Astrocyte (in vitro differentiated cells and primary cell): ENCODE measurements around the gene ABLIM2. TPM values are rescaled to one million over a fixed set of nuclear protein-coding genes. Genes with fewer than 3 reads are reported as not detected.

ENCODE experiments used
- DNase-seq: peaks from one replicate; pipeline ENCODE4 v3.0.0-alpha.2; 2010; ENCODE audit warnings: low read depth
- FAIRE-seq: peaks from 2 replicates; lab custom pipeline; 2011; peaks lifted over from hg19 to GRCh38; lab: Jason Lieb, UNC
- H2AFZ ChIP-seq: 2 replicates; pipeline ENCODE4 v1.6.0; 2012; ENCODE audit warnings: low read depth, low read length, inconsistent platforms
- H3K27ac ChIP-seq: 2 replicates; pipeline ENCODE4 v1.5.1; 2011; ENCODE audit warnings: low read depth, low read length, inconsistent platforms
- H3K27me3 ChIP-seq: 2 replicates; pipeline ENCODE4 v1.6.0; 2011; ENCODE audit warnings: low read length, inconsistent platforms; ENCODE audit not compliant: insufficient read depth
- H3K36me3 ChIP-seq: 2 replicates; pipeline ENCODE4 v1.5.1; 2011; ENCODE audit warnings: low read length, inconsistent platforms; ENCODE audit not compliant: insufficient read depth
- H3K4me1 ChIP-seq: 2 replicates; pipeline ENCODE4 v1.5.1; 2011; ENCODE audit warnings: low read length, inconsistent platforms; ENCODE audit not compliant: insufficient read depth
- H3K4me2 ChIP-seq: 2 replicates; pipeline ENCODE4 v1.6.0; 2012; ENCODE audit warnings: low read length, inconsistent platforms
- H3K4me3 ChIP-seq: 2 replicates; pipeline ENCODE4 v1.5.1; 2011; ENCODE audit warnings: low read depth, mild to moderate bottlenecking, low read length, inconsistent platforms; ENCODE audit not compliant: insufficient read depth
- H3K79me2 ChIP-seq: 2 replicates; pipeline ENCODE4 v1.6.0; 2012; ENCODE audit warnings: mild to moderate bottlenecking, low read length, inconsistent platforms; ENCODE audit not compliant: insufficient read depth
- H3K9ac ChIP-seq: 2 replicates; pipeline ENCODE4 v1.6.0; 2012; ENCODE audit warnings: mild to moderate bottlenecking, low read length, inconsistent platforms
- H3K9me3 ChIP-seq: 2 replicates; pipeline ENCODE4 v1.5.1; 2012; ENCODE audit warnings: low read depth, mild to moderate bottlenecking, low read length, inconsistent platforms; ENCODE audit not compliant: insufficient read depth
- H4K20me1 ChIP-seq: 2 replicates; pipeline ENCODE4 v1.6.0; 2012; ENCODE audit warnings: low read length, inconsistent platforms; ENCODE audit not compliant: insufficient read depth
- H3K27ac Mint-ChIP-seq: one replicate; pipeline ENCODE4 v1.8.0; 2021; ENCODE audit warnings: mild to moderate bottlenecking, mixed read lengths; ENCODE audit not compliant: unreplicated experiment
- H3K27me3 Mint-ChIP-seq: one replicate; pipeline ENCODE4 v1.8.0; 2021; ENCODE audit warnings: low read depth, mixed read lengths; ENCODE audit not compliant: unreplicated experiment
- H3K36me3 Mint-ChIP-seq: one replicate; pipeline ENCODE4 v1.8.0; 2021; ENCODE audit warnings: low read depth, mixed read lengths; ENCODE audit not compliant: unreplicated experiment
- H3K4me1 Mint-ChIP-seq: one replicate; pipeline ENCODE4 v1.8.0; 2021; ENCODE audit warnings: low read depth, mixed read lengths; ENCODE audit not compliant: unreplicated experiment
- H3K4me3 Mint-ChIP-seq: one replicate; pipeline ENCODE4 v1.8.0; 2021; ENCODE audit warnings: mild to moderate bottlenecking, moderate library complexity, mixed read lengths; ENCODE audit not compliant: unreplicated experiment
- H3K9me3 Mint-ChIP-seq: one replicate; pipeline ENCODE4 v1.8.0; 2021; ENCODE audit warnings: mild to moderate bottlenecking, mixed read lengths; ENCODE audit not compliant: unreplicated experiment
- CTCF ChIP-seq: IDR thresholded peaks from 2 replicates; pipeline ENCODE4 v1.5.1; 2011; ENCODE audit warnings: low read depth, mild to moderate bottlenecking, inconsistent platforms, low read length, moderate library complexity; ENCODE audit not compliant: insufficient read depth
- EZH2 ChIP-seq: IDR thresholded peaks from 2 replicates; pipeline ENCODE4 v1.6.1; 2012; ENCODE audit warnings: mild to moderate bottlenecking, low read length, inconsistent platforms; ENCODE audit not compliant: insufficient read depth
- total RNA-seq: library from RNA; stranded (reverse); gene quantifications from 2 replicates; pipeline ENCODE4 v1.2.1, GENCODE V29; 2021

ABLIM2 gene
- total RNA-seq, 1 donor from 2014 or later: 0.50 TPM

- TF ChIP-seq EZH2: no peak
- TF ChIP-seq CTCF: no peak
- H3K9me3 ChIP-seq: no peaks in the 10 kb centered on the region
- H3K27ac ChIP-seq: no peak overlapping the region
- no peaks in the 10 kb centered on the region for H3K27me3 ChIP-seq
- H3K36me3 Mint-ChIP-seq: peaks cover 5% of the 10 kb centered on the region
- H3K36me3 ChIP-seq: no peaks in the 10 kb centered on the region
- H4K20me1 ChIP-seq: peaks cover 26% of the 10 kb centered on the region
- H3K4me1 Mint-ChIP-seq: peaks cover 21% of the 10 kb centered on the region
- no peak overlapping the region for H3K4me2 ChIP-seq
- H3K4me3 ChIP-seq: no peak overlapping the region
- peaks cover 17% of the 10 kb centered on the region for H3K4me1 ChIP-seq
- H3K79me2 ChIP-seq: peaks cover 33% of the 10 kb centered on the region
- peak overlapping the region; percentile 74 for H3K4me3 Mint-ChIP-seq
- no peak overlapping the region for H3K9ac ChIP-seq
- H3K27ac Mint-ChIP-seq: no peak overlapping the region
- FAIRE-seq (no peak), DNase-seq (no peak)
- no peaks in the 10 kb centered on the region for H3K27me3 Mint-ChIP-seq
- H2AFZ ChIP-seq: no peak overlapping the region
- no peaks in the 10 kb centered on the region for H3K9me3 Mint-ChIP-seq
These were observed 217.3 kb downstream of the ABLIM2 start for GRCh38 chr4:7941111-7941964.

GRCh38 chr4:7939377-7940108 lies 219.1 kb downstream of the ABLIM2 start, which contains the start of gene AFAP1:
AFAP1 (minus strand) TSS chr4:7939861; CDS start chr4:7872078, 67,783 bp downstream.
- FAIRE-seq: no peak
- H3K4me3 ChIP-seq: peak within 1 kb of the TSS; percentile 78
- H3K79me2 ChIP-seq: peaks cover 51% of the 10 kb centered on the region
- no peaks in the 10 kb centered on the region for H3K27me3 ChIP-seq
- H3K4me1 ChIP-seq: peaks cover 26% of the 10 kb centered on the region
- no peak for TF ChIP-seq EZH2
- no peak for TF ChIP-seq CTCF
- H3K9me3 ChIP-seq: no peaks in the 10 kb centered on the region
- Mint-ChIP-seq H3K27me3 (no peaks in the 10 kb centered on the region), H3K4me1 (peaks cover 34% of the 10 kb centered on the region), H3K9me3 (no peaks in the 10 kb centered on the region), H3K4me3 (peak within 1 kb of the TSS; percentile 75), H3K36me3 (peaks cover 5% of the 10 kb centered on the region), H3K27ac (no peak within 1 kb of the TSS)
- H3K36me3 ChIP-seq: no peaks in the 10 kb centered on the region
- H2AFZ ChIP-seq: peak within 1 kb of the TSS; percentile 59
- peak within 1 kb of the TSS; percentile 99 for H3K4me2 ChIP-seq
- H4K20me1 ChIP-seq: peaks cover 43% of the 10 kb centered on the region
- peak within 1 kb of the TSS; percentile 88 for H3K27ac ChIP-seq
- H3K9ac ChIP-seq: peak within 1 kb of the TSS; percentile 98
- peak; percentile 59 for DNase-seq
